HepG2 (cell line): ENCODE measurements around the gene BCL2L1. TPM values are rescaled to one million over a fixed set of nuclear protein-coding genes. Genes with fewer than 3 reads are reported as not detected.

Experiments used
- DMAP1 ChIP-seq: IDR thresholded peaks from 2 replicates; pipeline ENCODE4 v1.6.1; 2016
- GATA4 ChIP-seq: sonication (generic); IDR thresholded peaks from 2 replicates; pipeline ENCODE4 v1.6.1; 2016; ENCODE audit warnings: antibody characterized with exemption, low read depth, borderline replicate concordance
- HOXA9 ChIP-seq: sonication (generic); formaldehyde crosslinking; IDR thresholded peaks from 2 replicates; pipeline ENCODE4 v1.8.1; 2022; ENCODE audit warnings: missing genetic modification reagents, mild to moderate bottlenecking, moderate library complexity, borderline replicate concordance
- ISX ChIP-seq: sonication (generic); formaldehyde crosslinking; conservative IDR thresholded peaks from 2 replicates; pipeline ENCODE4 v1.5.0; 2020; ENCODE audit warnings: missing genetic modification reagents
- NFATC3 ChIP-seq: sonication (generic); formaldehyde crosslinking; IDR thresholded peaks from 2 replicates; pipeline ENCODE4 v1.5.1; 2020; ENCODE audit warnings: mild to moderate bottlenecking, missing genetic modification reagents
- RAD21 ChIP-seq: fragments of 450-650 bp; formaldehyde crosslinking; IDR thresholded peaks from 2 replicates; pipeline ENCODE4 v1.5.0; 2020; ENCODE audit warnings: mild to moderate bottlenecking
- ZFY ChIP-seq: sonication (generic); formaldehyde crosslinking; IDR thresholded peaks from 2 replicates; pipeline ENCODE4 v1.4.0; 2020; ENCODE audit warnings: missing genetic modification reagents
- ZNF136 ChIP-seq: sonication (generic); formaldehyde crosslinking; IDR thresholded peaks from 2 replicates; pipeline ENCODE4 v1.8.1; 2022; ENCODE audit warnings: low read depth, mild to moderate bottlenecking, moderate library complexity, missing genetic modification reagents
- ZNF33A ChIP-seq: sonication (generic); formaldehyde crosslinking; IDR thresholded peaks from 2 replicates; pipeline ENCODE4 v1.5.1; 2020; ENCODE audit warnings: missing genetic modification reagents, mild to moderate bottlenecking, moderate library complexity, borderline replicate concordance
- ZNF713 ChIP-seq: sonication (generic); formaldehyde crosslinking; IDR thresholded peaks from 2 replicates; pipeline ENCODE4 v1.4.0; 2020; ENCODE audit warnings: mild to moderate bottlenecking, missing genetic modification reagents
- polyA plus RNA-seq, 8 experiments: library from polyadenylated mRNA; depleted of rRNA in 3 of 8; stranded (reverse) in 7 of 8; unstranded in 1 of 8; fragments of >200 nt; fragmentation: Illumina TruSeq in 4 of 8; extraction: Trizol in 4 of 8; gene quantifications; 2 replicates each; pipeline versions ENCODE4 v1.2.1 to v1.2.3, GENCODE V29; 2011 to 2016; ENCODE audit warnings: low read depth in 4 of 8, missing spikeins in 1 of 8, mixed read lengths in 1 of 8; ENCODE audit not compliant: insufficient read depth in 1 of 8
- total RNA-seq, 5 experiments: library from RNA; depleted of rRNA; stranded (reverse); fragments of >200 nt; fragmentation: Illumina TruSeq; extraction: Trizol; gene quantifications; 2 replicates each; pipeline ENCODE4 v1.2.3, GENCODE V29; 2016; ENCODE audit warnings: low read depth in 1 of 5
- TF ChIP-seq, protein P1 (sequence below): sonication (generic); formaldehyde crosslinking; IDR thresholded peaks from 2 replicates; pipeline ENCODE4 v1.9.0; 2021; ENCODE audit warnings: missing genetic modification reagents, borderline replicate concordance
- TF ChIP-seq, protein P2 (sequence below): sonication (generic); formaldehyde crosslinking; IDR thresholded peaks from 2 replicates; pipeline ENCODE4 v1.4.0; 2020; ENCODE audit warnings: missing genetic modification reagents
- TF ChIP-seq, protein P3 (sequence below): sonication (generic); formaldehyde crosslinking; IDR thresholded peaks from one replicate; pipeline ENCODE4 v1.5.1; 2020; ENCODE audit warnings: mild to moderate bottlenecking, missing genetic modification reagents; ENCODE audit errors: not compliant biosample characterization
- TF ChIP-seq, protein P4 (sequence below), 2 experiments: fragments of 450-650 bp in 1 of 2; sonication (generic) in 1 of 2; formaldehyde crosslinking; IDR thresholded peaks; 2 replicates each; pipeline versions ENCODE4 v1.5.0 to v1.8.0; 2020 to 2022; ENCODE audit warnings: mild to moderate bottlenecking in 1 of 2, missing genetic modification reagents in 1 of 2

BCL2L1 gene
- total and polyA plus RNA-seq, 2 of the 13 experiments (the other 11 are each of a cell fraction or from before 2014, with no cell fraction given), result 164 to 258 TPM

DNA sequence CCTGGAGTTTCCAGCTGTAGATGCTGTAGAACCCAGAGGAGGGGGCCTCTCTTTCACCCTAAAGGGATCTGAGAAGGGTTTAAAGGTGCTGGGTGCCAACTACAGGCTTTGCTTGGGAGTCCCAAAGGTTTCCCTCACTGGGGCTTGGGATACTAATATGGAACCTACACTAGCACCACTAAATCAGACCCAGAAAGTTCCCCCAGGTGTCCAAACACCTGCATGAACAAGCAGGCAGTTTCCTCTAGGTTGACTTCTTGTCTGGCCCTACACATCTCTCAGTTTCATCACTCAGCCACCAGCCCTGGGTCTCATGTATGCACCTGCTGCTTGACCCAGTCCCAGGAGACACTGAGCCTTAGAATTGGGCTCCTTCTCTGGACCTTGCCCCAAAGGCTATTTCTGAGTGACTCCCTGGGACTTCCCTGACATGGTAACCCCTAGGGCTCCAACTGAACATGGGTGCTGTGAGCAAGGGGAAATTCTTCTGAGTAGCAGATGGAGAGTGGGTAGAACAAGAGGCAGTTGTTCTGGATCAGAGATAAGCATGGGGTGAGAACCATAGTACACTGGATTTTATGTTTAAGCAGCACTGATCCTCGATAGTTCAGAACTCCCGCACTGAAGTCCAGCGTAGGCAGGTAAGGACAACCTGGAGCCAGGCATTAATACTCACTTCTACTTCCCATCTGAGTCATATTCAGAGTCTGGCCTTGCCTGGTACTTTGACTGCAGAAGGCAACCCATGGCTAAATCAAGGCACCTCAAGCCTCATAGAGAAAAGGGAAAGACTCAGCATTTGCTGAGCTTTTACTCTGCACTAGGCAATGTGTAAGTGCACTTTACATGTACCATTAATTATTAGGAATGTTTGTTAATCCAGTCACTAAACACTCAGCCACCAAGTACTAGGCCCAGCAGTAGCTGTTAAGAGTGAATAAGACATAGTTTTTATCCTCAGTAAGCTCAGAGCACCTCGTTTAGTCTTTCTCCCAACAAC lies 16.8 kb downstream of the BCL2L1 start (continued):
- TF ChIP-seq, protein P1, sequence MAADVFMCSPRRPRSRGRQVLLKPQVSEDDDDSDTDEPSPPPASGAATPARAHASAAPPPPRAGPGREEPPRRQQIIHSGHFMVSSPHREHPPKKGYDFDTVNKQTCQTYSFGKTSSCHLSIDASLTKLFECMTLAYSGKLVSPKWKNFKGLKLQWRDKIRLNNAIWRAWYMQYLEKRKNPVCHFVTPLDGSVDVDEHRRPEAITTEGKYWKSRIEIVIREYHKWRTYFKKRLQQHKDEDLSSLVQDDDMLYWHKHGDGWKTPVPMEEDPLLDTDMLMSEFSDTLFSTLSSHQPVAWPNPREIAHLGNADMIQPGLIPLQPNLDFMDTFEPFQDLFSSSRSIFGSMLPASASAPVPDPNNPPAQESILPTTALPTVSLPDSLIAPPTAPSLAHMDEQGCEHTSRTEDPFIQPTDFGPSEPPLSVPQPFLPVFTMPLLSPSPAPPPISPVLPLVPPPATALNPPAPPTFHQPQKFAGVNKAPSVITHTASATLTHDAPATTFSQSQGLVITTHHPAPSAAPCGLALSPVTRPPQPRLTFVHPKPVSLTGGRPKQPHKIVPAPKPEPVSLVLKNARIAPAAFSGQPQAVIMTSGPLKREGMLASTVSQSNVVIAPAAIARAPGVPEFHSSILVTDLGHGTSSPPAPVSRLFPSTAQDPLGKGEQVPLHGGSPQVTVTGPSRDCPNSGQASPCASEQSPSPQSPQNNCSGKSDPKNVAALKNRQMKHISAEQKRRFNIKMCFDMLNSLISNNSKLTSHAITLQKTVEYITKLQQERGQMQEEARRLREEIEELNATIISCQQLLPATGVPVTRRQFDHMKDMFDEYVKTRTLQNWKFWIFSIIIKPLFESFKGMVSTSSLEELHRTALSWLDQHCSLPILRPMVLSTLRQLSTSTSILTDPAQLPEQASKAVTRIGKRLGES, result no peak
- TF ChIP-seq ISX (CRISPR knock-in tag), result no peak
- TF ChIP-seq RAD21 (CRISPR knock-in tag), result 0 out of 2 replicates have a peak, but pooled peaks have one; percentile 22
- no peak for TF ChIP-seq HOXA9 (CRISPR knock-in tag)
- TF ChIP-seq, protein P2, sequence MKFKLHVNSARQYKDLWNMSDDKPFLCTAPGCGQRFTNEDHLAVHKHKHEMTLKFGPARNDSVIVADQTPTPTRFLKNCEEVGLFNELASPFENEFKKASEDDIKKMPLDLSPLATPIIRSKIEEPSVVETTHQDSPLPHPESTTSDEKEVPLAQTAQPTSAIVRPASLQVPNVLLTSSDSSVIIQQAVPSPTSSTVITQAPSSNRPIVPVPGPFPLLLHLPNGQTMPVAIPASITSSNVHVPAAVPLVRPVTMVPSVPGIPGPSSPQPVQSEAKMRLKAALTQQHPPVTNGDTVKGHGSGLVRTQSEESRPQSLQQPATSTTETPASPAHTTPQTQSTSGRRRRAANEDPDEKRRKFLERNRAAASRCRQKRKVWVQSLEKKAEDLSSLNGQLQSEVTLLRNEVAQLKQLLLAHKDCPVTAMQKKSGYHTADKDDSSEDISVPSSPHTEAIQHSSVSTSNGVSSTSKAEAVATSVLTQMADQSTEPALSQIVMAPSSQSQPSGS (CRISPR knock-in tag), result no peak
- TF ChIP-seq, protein P3, sequence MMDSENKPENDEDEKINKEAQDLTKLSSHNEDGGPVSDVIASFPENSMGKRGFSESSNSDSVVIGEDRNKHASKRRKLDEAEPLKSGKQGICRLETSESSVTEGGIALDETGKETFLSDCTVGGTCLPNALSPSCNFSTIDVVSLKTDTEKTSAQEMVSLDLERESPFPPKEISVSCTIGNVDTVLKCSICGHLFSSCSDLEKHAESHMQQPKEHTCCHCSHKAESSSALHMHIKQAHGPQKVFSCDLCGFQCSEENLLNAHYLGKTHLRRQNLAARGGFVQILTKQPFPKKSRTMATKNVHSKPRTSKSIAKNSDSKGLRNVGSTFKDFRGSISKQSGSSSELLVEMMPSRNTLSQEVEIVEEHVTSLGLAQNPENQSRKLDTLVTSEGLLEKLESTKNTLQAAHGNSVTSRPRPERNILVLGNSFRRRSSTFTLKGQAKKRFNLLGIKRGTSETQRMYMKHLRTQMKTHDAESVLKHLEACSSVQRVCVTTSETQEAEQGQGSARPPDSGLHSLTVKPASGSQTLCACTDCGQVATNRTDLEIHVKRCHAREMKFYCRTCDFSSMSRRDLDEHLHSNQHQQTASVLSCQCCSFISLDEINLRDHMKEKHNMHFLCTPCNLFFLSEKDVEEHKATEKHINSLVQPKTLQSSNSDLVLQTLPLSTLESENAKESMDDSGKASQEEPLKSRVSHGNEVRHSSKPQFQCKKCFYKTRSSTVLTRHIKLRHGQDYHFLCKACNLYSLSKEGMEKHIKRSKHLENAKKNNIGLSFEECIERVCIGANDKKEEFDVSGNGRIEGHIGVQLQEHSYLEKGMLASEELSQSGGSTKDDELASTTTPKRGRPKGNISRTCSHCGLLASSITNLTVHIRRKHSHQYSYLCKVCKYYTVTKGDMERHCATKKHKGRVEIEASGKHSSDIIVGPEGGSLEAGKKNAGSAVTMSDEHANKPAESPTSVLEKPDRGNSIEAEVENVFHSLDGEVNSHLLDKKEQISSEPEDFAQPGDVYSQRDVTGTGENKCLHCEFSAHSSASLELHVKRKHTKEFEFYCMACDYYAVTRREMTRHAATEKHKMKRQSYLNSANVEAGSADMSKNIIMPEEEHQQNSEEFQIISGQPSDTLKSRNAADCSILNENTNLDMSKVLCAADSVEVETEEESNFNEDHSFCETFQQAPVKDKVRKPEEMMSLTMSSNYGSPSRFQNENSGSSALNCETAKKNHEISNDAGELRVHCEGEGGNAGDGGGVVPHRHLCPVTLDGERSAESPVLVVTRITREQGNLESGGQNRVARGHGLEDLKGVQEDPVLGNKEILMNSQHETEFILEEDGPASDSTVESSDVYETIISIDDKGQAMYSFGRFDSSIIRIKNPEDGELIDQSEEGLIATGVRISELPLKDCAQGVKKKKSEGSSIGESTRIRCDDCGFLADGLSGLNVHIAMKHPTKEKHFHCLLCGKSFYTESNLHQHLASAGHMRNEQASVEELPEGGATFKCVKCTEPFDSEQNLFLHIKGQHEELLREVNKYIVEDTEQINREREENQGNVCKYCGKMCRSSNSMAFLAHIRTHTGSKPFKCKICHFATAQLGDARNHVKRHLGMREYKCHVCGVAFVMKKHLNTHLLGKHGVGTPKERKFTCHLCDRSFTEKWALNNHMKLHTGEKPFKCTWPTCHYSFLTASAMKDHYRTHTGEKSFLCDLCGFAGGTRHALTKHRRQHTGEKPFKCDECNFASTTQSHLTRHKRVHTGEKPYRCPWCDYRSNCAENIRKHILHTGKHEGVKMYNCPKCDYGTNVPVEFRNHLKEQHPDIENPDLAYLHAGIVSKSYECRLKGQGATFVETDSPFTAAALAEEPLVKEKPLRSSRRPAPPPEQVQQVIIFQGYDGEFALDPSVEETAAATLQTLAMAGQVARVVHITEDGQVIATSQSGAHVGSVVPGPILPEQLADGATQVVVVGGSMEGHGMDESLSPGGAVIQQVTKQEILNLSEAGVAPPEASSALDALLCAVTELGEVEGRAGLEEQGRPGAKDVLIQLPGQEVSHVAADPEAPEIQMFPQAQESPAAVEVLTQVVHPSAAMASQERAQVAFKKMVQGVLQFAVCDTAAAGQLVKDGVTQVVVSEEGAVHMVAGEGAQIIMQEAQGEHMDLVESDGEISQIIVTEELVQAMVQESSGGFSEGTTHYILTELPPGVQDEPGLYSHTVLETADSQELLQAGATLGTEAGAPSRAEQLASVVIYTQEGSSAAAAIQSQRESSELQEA, result no peak
- TF ChIP-seq ZNF713 (CRISPR knock-in tag), result no peak
- 0 out of 2 replicates have a peak, but pooled peaks have one; percentile 47 for TF ChIP-seq ZNF136
- TF ChIP-seq GATA4, result no peak
- TF ChIP-seq ZNF33A (CRISPR knock-in tag), result no peak
- TF ChIP-seq, protein P4, sequence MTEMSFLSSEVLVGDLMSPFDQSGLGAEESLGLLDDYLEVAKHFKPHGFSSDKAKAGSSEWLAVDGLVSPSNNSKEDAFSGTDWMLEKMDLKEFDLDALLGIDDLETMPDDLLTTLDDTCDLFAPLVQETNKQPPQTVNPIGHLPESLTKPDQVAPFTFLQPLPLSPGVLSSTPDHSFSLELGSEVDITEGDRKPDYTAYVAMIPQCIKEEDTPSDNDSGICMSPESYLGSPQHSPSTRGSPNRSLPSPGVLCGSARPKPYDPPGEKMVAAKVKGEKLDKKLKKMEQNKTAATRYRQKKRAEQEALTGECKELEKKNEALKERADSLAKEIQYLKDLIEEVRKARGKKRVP (CRISPR knock-in tag; IDR thresholded peaks at IDR 0.05), result no peak
- TF ChIP-seq NFATC3 (CRISPR knock-in tag), result peak; percentile 57; the same call in 1 of the 2 replicates
- no peak for TF ChIP-seq DMAP1
- no peak for TF ChIP-seq ZFY (CRISPR knock-in tag)
